GM12873 (cell line): ENCODE results near the gene PSMC5.
"Not testable (repeated sequence)": the region's sequence is repeated elsewhere in the genome, so short reads cannot be mapped to it uniquely, and the experiment has no call there.

Experiments used
- TF ChIP-seq, protein P1 (sequence below): IDR thresholded peaks from 2 replicates; pipeline ENCODE4 v1.5.1; 2012; ENCODE audit warnings: low read depth, mild to moderate bottlenecking, moderate library complexity, low read length, control low read depth; ENCODE audit not compliant: insufficient read depth; ENCODE audit errors: missing control alignments

Gene PSMC5

DNA sequence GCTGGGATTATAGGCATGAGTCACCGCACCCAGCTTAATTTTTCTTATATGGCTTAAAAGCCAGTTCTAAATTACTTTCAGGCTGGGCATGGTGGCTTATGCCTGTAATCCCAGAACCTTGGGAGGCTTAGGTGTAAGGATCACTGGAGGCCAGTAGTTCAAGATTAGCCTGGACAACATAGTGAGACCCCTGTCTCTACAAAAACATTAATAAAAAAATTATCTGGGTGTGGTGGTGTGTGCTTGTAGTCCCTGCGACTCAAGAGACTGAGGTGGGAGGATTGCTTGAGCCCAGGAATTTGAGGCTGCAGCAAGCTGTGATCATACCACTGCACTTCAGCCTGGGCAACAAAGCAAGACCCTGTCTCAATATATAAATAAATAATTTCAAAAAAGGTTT, 26.0 kb downstream of the PSMC5 start:
- TF ChIP-seq, protein P1, sequence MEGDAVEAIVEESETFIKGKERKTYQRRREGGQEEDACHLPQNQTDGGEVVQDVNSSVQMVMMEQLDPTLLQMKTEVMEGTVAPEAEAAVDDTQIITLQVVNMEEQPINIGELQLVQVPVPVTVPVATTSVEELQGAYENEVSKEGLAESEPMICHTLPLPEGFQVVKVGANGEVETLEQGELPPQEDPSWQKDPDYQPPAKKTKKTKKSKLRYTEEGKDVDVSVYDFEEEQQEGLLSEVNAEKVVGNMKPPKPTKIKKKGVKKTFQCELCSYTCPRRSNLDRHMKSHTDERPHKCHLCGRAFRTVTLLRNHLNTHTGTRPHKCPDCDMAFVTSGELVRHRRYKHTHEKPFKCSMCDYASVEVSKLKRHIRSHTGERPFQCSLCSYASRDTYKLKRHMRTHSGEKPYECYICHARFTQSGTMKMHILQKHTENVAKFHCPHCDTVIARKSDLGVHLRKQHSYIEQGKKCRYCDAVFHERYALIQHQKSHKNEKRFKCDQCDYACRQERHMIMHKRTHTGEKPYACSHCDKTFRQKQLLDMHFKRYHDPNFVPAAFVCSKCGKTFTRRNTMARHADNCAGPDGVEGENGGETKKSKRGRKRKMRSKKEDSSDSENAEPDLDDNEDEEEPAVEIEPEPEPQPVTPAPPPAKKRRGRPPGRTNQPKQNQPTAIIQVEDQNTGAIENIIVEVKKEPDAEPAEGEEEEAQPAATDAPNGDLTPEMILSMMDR, result no peak

DNA sequence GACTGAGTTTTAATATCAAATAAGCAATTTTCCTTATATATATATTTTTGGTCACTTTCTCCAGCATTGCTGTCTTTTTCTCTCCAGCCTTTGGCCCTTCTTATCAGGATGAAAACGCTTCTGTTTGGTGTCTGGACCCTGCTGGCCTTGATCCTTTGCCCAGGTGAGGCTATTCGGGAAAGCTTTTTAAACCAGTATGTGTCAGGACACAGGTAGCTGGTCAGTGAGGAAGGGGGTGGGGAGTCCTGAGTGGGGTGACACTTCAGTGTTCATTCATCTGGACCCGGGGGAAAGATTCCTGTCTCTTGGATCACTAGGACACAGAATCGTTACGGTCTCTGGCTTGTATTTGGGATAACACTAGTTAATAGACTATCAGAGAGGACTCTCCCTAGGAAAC, 27.5 kb downstream of the PSMC5 start:
- TF ChIP-seq, protein P1, result no peak

DNA sequence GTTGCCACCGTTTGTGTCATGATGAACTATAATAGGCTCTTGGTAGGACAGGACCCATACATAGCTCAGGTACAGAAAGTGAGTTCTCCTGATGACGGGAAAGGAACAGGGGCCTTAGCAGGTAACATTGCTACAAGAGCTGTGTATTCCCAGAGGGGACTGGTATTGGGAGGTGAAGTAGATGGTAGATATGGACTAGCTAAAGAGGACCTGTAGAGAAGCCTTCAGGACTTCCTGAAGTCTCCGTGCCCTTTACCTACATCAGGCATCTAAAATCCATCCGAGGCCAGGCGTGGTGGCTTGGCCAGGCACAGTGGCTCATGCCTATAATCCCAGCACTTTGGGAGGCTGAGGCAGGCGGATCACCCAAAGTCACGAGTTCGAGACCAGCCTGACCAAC, 28.0 kb downstream of the PSMC5 start:
- TF ChIP-seq, protein P1, result no peak

DNA sequence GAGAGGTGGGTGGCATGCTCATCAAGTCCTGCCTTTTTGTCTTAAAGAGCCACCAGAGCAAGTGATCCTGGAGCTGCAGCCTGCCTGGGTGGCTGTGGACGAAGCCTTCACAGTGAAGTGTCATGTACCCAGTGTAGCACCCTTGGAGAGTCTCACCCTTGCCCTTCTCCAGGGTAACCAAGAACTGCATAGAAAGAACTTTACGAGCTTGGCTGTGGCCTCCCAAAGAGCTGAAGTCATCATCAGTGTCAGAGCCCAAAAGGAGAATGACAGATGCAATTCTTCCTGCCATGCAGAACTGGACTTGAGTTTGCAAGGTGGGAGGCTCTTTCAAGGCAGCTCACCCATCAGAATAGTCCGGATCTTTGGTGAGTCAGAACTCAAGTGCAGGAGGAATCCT, 32.0 kb downstream of the PSMC5 start:
- TF ChIP-seq, protein P1, result no peak

DNA sequence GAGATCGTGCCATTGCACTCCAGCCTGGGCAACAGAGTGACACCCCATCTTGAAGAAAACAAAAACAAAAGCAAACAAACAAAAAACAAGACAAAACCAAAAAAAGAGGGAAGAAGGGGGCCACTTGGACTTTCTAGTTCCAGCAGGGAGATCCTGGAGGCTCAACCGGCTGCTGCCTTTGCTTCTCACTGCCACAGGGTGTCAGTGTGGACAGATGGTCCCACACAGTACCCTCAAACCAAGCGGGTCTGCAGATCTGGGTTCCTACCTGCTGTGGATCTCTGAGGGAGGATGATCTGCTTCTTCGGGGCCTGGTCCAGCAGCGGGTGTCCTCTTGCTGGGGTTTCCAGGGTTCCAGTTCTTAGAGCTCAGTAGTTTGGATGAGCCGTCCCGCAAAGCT, 39.4 kb downstream of the PSMC5 start:
- TF ChIP-seq, protein P1, result peak; percentile 25

DNA sequence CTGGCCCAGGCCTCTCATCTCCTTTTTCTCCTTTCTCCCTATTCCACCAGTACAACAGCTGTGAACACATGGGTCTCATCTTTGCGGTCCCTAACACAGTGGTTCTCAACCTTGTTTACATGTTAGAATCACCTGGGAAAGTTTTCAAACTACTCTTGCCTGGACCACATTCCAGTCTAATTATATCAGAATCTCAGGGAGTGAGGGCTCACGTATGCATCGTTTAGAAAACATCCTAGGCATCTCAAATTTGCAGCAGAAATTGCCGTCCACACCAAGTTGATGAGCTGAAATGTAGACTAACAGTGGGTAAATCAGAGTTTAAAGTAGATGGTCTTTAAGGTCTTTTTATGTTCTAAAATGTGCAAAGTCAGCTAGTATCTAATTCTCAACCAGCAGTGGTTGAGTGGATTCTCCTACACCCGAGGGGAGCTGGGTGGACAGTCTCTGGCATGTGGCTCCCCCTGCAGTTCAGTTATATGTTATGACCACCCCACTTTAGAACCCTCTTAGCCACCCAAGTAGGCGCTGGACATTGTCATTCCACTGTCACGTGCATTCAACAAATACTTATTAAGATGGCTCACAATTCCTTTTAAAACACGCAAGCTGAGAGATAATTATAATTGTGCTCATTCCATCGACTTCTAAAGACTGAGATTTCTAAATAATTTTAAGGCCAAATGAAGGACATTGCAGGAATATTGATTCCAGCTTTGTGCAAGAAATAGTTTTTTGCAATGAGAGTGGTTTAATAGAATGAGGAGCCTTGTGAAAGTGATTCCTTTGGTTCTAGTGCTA, 42.5 kb downstream of the PSMC5 start:
- TF ChIP-seq, protein P1, result peak; percentile 39

DNA sequence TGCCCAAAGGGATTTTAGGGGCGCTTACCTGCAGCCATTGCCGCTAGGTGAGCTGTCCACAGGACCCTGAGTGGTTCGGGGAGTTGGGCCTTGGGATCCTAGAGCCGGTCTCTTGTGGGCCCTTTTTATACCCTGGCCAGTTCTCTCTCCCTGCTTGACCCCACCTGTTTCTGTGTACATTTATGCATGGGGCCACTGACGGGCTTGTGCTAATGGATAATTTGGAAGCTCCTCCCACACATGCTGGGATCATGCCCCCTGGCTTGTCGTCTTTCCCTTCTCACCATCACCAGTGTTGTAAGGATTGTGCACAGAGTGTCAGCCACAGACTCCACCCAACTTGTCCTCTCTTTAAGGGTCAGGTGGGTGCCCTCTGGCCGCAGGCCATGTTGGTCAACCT, 46.3 kb downstream of the PSMC5 start, which contains the start of gene CSH2:
Gene CSH2, minus strand, starts transcription at position 101 of the 400 bp plus-strand sequence. Its CDS starts 63 bp downstream, at position 38.
- TF ChIP-seq, protein P1, result not testable (repeated sequence)
